SK-N-SH (cell line): ENCODE measurements around the gene CA5A. TPM values are rescaled to one million over a fixed set of nuclear protein-coding genes. Genes with fewer than 3 reads are reported as not detected.

Experiments
- CTCF ChIA-PET: fragments of 300-600, 350-600 bp; formaldehyde crosslinking; extraction: SDS; loops from one replicate; lab custom pipeline; 2021; lab: Yijun Ruan, JAX
- POLR2A ChIA-PET: fragments of 350-600 bp; sonication (Branson Sonifier 250); formaldehyde crosslinking; extraction: SDS; loops from one replicate; lab custom pipeline; 2020; ENCODE audit warnings: antibody characterized with exemption, inconsistent platforms; lab: Yijun Ruan, JAX
- DNase-seq: peaks from one replicate; pipeline ENCODE4 v3.0.0; 2012
- H2AFZ ChIP-seq: fragments of 200-600 bp; sonication (generic); 2 replicates; pipeline ENCODE4 v1.8.1; 2016; ENCODE audit warnings: antibody characterized with exemption, mild to moderate bottlenecking, low read depth
- H3F3A ChIP-seq: fragments of 200-600 bp; sonication (generic); replicated peaks from 2 replicates; pipeline ENCODE3; 2016; ENCODE audit warnings: antibody characterized with exemption, mild to moderate bottlenecking; ENCODE audit not compliant: insufficient read depth
- H3K27ac ChIP-seq, 2 experiments: fragments of 200-500 bp in 1 of 2; fragments of 200-600 bp in 1 of 2; sonication (Bioruptor generic) in 1 of 2; sonication (generic), shearing (Covaris generic) in 1 of 2; 2 replicates each; pipeline versions ENCODE4 v1.5.1 to v1.6.1; 2014 to 2016; ENCODE audit warnings: low read depth in 2 of 2, inconsistent platforms in 1 of 2, low read length in 1 of 2, mild to moderate bottlenecking in 1 of 2, mixed read lengths in 1 of 2
- H3K27me3 ChIP-seq: fragments of 200-600 bp; sonication (generic), shearing (Covaris generic); 2 replicates; pipeline ENCODE4 v1.6.1; 2016; ENCODE audit warnings: mixed run types; ENCODE audit not compliant: insufficient read depth
- H3K36me3 ChIP-seq, 2 experiments: fragments of 200-500 bp in 1 of 2; fragments of 200-600 bp in 1 of 2; sonication (Bioruptor generic) in 1 of 2; sonication (generic) in 1 of 2; replicated peaks in 1 of 2; 2 replicates each; pipeline versions ENCODE3 to v1.5.1; 2014 to 2016; ENCODE audit warnings: low read length in 1 of 2, mild to moderate bottlenecking in 1 of 2; ENCODE audit not compliant: insufficient read depth in 2 of 2, control insufficient read depth in 1 of 2
- H3K4me1 ChIP-seq, 2 experiments: fragments of 200-500 bp in 1 of 2; fragments of 200-600 bp in 1 of 2; sonication (Bioruptor generic) in 1 of 2; sonication (generic), shearing (Covaris generic) in 1 of 2; 2 replicates each; pipeline versions ENCODE4 v1.5.1 to v1.6.1; 2014 to 2016; ENCODE audit warnings: low read depth in 1 of 2, low read length in 1 of 2, mixed run types in 1 of 2; ENCODE audit not compliant: insufficient read depth in 2 of 2, control insufficient read depth in 1 of 2
- H3K4me2 ChIP-seq: fragments of 200-600 bp; sonication (generic), shearing (Covaris generic); 2 replicates; pipeline ENCODE4 v1.6.1; 2017; ENCODE audit warnings: mixed run types
- H3K4me3 ChIP-seq, 2 experiments: fragments of 200-500 bp in 1 of 2; fragments of 200-600 bp in 1 of 2; sonication (Bioruptor generic) in 1 of 2; sonication (generic), shearing (Covaris generic) in 1 of 2; 2 replicates each; pipeline versions ENCODE4 v1.5.1 to v1.8.1; 2014 to 2016; ENCODE audit warnings: low read depth in 2 of 2, inconsistent platforms in 1 of 2, low read length in 1 of 2, mild to moderate bottlenecking in 1 of 2, mixed read lengths in 1 of 2, moderate library complexity in 1 of 2
- H3K79me2 ChIP-seq: fragments of 200-600 bp; sonication (generic); 2 replicates; pipeline ENCODE4 v1.8.1; 2017; ENCODE audit warnings: mild to moderate bottlenecking; ENCODE audit not compliant: insufficient read depth
- H3K9ac ChIP-seq: fragments of 200-600 bp; sonication (generic); 2 replicates; pipeline ENCODE4 v1.6.1; 2017; ENCODE audit warnings: mixed run types
- H3K9me2 ChIP-seq: fragments of 200-600 bp; sonication (generic); 2 replicates; pipeline ENCODE4 v1.6.1; 2017; ENCODE audit warnings: mixed run types
- H3K9me3 ChIP-seq: fragments of 200-600 bp; sonication (generic); 2 replicates; pipeline ENCODE4 v1.6.1; 2017; ENCODE audit warnings: mixed run types, mild to moderate bottlenecking, moderate library complexity
- H4K20me1 ChIP-seq: fragments of 200-600 bp; sonication (generic); 2 replicates; pipeline ENCODE4 v1.6.1; 2017; ENCODE audit warnings: mild to moderate bottlenecking, mixed run types; ENCODE audit not compliant: insufficient read depth
- CHD2 ChIP-seq: fragments of 150-350 bp; IDR thresholded peaks from 2 replicates; pipeline ENCODE4 v1.6.1; 2018; ENCODE audit warnings: low read length; ENCODE audit not compliant: partially characterized antibody
- FOXJ3 ChIP-seq: sonication (generic); formaldehyde crosslinking; IDR thresholded peaks from 2 replicates; pipeline ENCODE4 v1.5.1; 2020; ENCODE audit warnings: mild to moderate bottlenecking, missing genetic modification reagents
- FOXM1 ChIP-seq: IDR thresholded peaks from 2 replicates; pipeline ENCODE4 v1.4.0; 2012; ENCODE audit warnings: low read depth, mild to moderate bottlenecking
- GATA2 ChIP-seq: sonication (generic); formaldehyde crosslinking; IDR thresholded peaks from 2 replicates; pipeline ENCODE4 v1.5.0; 2020; ENCODE audit warnings: mild to moderate bottlenecking, missing genetic modification reagents
- RFX5 ChIP-seq: IDR thresholded peaks from 2 replicates; pipeline ENCODE4 v1.6.1; 2012; ENCODE audit warnings: mild to moderate bottlenecking, improper control_type of control experiment, low read length
- RXRA ChIP-seq: IDR thresholded peaks from 2 replicates; pipeline ENCODE4 v1.4.0; 2012; ENCODE audit warnings: low read depth, mild to moderate bottlenecking, borderline replicate concordance
- TAF1 ChIP-seq: IDR thresholded peaks from 2 replicates; pipeline ENCODE4 v1.6.1; 2012; ENCODE audit warnings: low read depth, mild to moderate bottlenecking, low read length, moderate library complexity, borderline replicate concordance
- TCF12 ChIP-seq: IDR thresholded peaks from 2 replicates; pipeline ENCODE4 v1.4.0; 2012
- WGBS: methylation state at CpG from one replicate; pipeline ENCODE4 v1.1.6; 2017; ENCODE audit warnings: low lambda C conversion rate; 5-methylcytosine and 5-hydroxymethylcytosine counted together
- polyA plus RNA-seq, 3 experiments: library from polyadenylated mRNA; depleted of rRNA; stranded (reverse); fragments of >200 nt; gene quantifications; 2 replicates each; pipeline ENCODE4 v1.2.3, GENCODE V29; 2012
- TF ChIP-seq, protein P1 (sequence below): IDR thresholded peaks from 2 replicates; pipeline ENCODE4 v1.4.0; 2012; ENCODE audit warnings: low read depth, borderline replicate concordance
- TF ChIP-seq, protein P2 (sequence below): fragments of 150-350 bp; IDR thresholded peaks from 2 replicates; pipeline ENCODE4 v1.6.1; 2016; ENCODE audit warnings: mild to moderate bottlenecking, low read depth, low read length
- TF ChIP-seq, protein P3 (sequence below): fragments of 150-350 bp; IDR thresholded peaks from 2 replicates; pipeline ENCODE4 v1.6.1; 2017; ENCODE audit warnings: antibody characterized with exemption, low read length, low read depth, borderline replicate concordance
- TF ChIP-seq, protein P4 (sequence below): IDR thresholded peaks from 2 replicates; pipeline ENCODE4; 2012
- TF ChIP-seq, protein P5 (sequence below): fragments of 200-600 bp; sonication (generic); IDR thresholded peaks from 2 replicates; pipeline ENCODE4 v1.6.1; 2017; ENCODE audit warnings: antibody characterized with exemption, mild to moderate bottlenecking, moderate library complexity

The CA5A gene
- polyA plus RNA-seq, 1 of the 3 experiments (the other 2 are of a cell fraction) = not detected

DNA sequence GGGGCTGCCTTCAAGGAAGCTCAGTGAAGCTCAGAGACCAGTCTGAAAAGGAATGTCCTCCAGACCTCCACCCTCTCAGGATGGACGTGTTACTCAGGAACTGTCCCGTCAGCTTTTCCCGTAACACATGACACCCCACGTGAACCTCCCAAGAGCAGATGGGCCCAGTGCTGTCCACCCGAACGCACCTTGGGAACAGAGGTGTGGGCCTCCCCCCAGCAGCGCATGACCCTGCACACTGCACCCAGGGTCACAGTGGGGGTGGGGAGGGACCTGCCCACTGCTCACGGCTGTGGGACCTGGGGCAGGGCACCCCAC, 88.9 kb downstream of the CA5A start:
- H3K9me2 ChIP-seq = no peaks in the 10 kb centered on the region
- H3K27ac ChIP-seq = no peak overlapping the region
- WGBS = 95% methylated on average over 7 of the region's 8 CpGs
- H2AFZ ChIP-seq = no peak overlapping the region
- no peak for DNase-seq
- CTCF ChIA-PET = interaction anchor here (0.7 to 10.5 kb wide), 7 partner anchors 9 to 68 kb away, joined by 3 to 207 read pairs (median 5); partner anchors contain the start of gene SLC7A5
- H3K4me3 ChIP-seq = no peak overlapping the region
- peaks cover 8% of the 10 kb centered on the region for H3K79me2 ChIP-seq
- POLR2A ChIA-PET = interaction anchor here (1.1 kb wide), 1 partner anchor 40 kb away, joined by 3 read pairs; no protein-coding TSS in a partner anchor
- no peaks in the 10 kb centered on the region for H3F3A ChIP-seq
- H3K27me3 ChIP-seq = no peaks in the 10 kb centered on the region
- no peak for TF ChIP-seq CHD2
- no peak for TF ChIP-seq RFX5
- no peak for TF ChIP-seq FOXM1
- TF ChIP-seq RXRA = no peak
- no peak for TF ChIP-seq TAF1
- TF ChIP-seq, protein P1, sequence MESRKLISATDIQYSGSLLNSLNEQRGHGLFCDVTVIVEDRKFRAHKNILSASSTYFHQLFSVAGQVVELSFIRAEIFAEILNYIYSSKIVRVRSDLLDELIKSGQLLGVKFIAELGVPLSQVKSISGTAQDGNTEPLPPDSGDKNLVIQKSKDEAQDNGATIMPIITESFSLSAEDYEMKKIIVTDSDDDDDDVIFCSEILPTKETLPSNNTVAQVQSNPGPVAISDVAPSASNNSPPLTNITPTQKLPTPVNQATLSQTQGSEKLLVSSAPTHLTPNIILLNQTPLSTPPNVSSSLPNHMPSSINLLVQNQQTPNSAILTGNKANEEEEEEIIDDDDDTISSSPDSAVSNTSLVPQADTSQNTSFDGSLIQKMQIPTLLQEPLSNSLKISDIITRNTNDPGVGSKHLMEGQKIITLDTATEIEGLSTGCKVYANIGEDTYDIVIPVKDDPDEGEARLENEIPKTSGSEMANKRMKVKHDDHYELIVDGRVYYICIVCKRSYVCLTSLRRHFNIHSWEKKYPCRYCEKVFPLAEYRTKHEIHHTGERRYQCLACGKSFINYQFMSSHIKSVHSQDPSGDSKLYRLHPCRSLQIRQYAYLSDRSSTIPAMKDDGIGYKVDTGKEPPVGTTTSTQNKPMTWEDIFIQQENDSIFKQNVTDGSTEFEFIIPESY = no peak
- no peak for TF ChIP-seq GATA2 (CRISPR knock-in tag)
- TF ChIP-seq, protein P2, sequence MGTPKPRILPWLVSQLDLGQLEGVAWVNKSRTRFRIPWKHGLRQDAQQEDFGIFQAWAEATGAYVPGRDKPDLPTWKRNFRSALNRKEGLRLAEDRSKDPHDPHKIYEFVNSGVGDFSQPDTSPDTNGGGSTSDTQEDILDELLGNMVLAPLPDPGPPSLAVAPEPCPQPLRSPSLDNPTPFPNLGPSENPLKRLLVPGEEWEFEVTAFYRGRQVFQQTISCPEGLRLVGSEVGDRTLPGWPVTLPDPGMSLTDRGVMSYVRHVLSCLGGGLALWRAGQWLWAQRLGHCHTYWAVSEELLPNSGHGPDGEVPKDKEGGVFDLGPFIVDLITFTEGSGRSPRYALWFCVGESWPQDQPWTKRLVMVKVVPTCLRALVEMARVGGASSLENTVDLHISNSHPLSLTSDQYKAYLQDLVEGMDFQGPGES = no peak
- no peak for TF ChIP-seq TCF12
- TF ChIP-seq FOXJ3 (CRISPR knock-in tag) = no peak
- TF ChIP-seq, protein P3, sequence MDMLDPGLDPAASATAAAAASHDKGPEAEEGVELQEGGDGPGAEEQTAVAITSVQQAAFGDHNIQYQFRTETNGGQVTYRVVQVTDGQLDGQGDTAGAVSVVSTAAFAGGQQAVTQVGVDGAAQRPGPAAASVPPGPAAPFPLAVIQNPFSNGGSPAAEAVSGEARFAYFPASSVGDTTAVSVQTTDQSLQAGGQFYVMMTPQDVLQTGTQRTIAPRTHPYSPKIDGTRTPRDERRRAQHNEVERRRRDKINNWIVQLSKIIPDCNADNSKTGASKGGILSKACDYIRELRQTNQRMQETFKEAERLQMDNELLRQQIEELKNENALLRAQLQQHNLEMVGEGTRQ = no peak
- TF ChIP-seq, protein P4, sequence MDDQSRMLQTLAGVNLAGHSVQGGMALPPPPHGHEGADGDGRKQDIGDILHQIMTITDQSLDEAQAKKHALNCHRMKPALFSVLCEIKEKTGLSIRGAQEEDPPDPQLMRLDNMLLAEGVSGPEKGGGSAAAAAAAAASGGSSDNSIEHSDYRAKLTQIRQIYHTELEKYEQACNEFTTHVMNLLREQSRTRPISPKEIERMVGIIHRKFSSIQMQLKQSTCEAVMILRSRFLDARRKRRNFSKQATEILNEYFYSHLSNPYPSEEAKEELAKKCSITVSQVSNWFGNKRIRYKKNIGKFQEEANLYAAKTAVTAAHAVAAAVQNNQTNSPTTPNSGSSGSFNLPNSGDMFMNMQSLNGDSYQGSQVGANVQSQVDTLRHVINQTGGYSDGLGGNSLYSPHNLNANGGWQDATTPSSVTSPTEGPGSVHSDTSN = no peak
- TF ChIP-seq, protein P5, sequence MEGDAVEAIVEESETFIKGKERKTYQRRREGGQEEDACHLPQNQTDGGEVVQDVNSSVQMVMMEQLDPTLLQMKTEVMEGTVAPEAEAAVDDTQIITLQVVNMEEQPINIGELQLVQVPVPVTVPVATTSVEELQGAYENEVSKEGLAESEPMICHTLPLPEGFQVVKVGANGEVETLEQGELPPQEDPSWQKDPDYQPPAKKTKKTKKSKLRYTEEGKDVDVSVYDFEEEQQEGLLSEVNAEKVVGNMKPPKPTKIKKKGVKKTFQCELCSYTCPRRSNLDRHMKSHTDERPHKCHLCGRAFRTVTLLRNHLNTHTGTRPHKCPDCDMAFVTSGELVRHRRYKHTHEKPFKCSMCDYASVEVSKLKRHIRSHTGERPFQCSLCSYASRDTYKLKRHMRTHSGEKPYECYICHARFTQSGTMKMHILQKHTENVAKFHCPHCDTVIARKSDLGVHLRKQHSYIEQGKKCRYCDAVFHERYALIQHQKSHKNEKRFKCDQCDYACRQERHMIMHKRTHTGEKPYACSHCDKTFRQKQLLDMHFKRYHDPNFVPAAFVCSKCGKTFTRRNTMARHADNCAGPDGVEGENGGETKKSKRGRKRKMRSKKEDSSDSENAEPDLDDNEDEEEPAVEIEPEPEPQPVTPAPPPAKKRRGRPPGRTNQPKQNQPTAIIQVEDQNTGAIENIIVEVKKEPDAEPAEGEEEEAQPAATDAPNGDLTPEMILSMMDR = no peak
- H3K4me2 ChIP-seq = no peak overlapping the region
- H3K9ac ChIP-seq = no peak overlapping the region
- H3K4me1 ChIP-seq = peaks cover 0 to 33% of the 10 kb centered on the region in 2 experiments; a peak in 1 of 4 replicates
- H3K9me3 ChIP-seq = no peaks in the 10 kb centered on the region
- peaks cover 22% of the 10 kb centered on the region for H4K20me1 ChIP-seq
- H3K36me3 ChIP-seq = peaks cover 3 to 29% of the 10 kb centered on the region in 2 experiments
